ENCODE results near the gene ASAP2.

Gene ASAP2

DNA sequence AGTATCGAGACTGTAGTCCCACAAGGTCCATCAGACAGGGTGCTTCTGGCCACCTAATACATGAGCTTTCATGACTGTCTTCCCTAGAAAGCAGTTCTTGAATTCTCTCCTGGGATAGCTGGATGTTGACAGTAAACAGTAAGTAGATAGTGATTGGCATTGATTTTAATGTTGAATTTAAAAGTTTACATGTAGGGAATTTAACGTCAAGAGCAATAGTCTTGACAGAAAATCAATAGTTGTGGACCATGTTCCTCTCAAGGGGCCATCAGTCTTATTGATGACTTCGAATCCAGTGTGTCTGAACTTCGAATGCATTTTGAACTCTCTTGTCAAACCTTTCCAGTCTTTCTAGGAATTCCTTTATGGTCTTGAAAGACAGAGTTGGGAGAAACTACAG lies 152.9 kb downstream of the ASAP2 start:
- DNase-seq: no peak

DNA sequence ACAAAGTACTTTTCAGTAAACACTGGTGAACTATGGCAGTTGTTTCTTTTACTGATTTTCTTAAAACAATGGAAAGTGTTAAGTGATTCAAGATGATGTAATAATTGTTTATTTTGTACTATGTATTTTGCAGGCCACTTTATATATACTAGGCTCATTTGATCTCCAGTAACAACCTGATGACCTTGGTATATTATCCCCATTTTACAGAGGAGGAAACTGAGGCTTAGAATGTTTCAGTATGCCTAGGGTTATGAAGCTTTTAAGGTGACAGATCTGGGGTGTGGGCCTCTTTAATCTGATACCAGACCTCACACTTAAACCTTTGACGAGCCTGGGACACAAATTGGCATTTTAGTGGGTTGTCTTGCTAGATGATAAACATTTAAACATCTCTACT lies 153.5 kb downstream of the ASAP2 start:
- no peak for DNase-seq

DNA sequence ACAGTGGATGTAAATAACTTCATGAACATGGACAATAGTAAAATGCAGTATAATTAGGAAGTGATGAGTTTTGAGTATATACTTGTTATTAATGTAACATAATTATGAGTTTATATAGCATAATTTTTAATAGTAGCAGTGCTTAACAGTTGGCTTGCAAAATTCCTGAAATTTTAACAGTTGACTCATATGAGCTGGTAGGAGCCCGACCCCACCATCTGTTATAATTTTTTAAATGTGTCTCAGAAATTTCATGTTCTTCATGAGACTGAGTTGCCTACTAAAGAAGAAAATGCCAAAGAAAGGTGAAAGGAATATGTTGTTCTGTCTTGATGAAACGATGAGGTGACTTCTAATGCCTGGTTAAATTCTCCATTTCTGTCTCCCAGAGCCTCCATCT lies 154.1 kb downstream of the ASAP2 start:
- no peak for DNase-seq

DNA sequence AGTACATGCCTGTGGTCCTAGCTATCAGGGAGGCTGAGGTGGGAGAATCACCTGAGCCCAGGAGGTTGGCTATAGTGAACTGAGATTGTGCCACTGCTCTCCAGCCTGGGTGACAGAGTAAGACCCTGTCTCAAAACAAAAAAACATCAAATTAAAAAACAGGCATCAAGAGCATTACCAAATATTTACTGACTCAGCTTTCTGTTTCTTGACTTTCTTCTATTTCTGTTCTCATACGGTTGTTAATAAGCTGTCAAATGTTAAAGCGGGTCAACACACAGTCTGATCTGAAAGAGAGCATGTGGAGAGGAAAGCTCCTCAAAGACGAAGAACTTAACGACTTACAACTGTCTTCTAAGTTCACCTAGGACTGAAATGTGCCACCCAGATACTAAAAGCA lies 157.8 kb downstream of the ASAP2 start:
- DNase-seq: no peak

DNA sequence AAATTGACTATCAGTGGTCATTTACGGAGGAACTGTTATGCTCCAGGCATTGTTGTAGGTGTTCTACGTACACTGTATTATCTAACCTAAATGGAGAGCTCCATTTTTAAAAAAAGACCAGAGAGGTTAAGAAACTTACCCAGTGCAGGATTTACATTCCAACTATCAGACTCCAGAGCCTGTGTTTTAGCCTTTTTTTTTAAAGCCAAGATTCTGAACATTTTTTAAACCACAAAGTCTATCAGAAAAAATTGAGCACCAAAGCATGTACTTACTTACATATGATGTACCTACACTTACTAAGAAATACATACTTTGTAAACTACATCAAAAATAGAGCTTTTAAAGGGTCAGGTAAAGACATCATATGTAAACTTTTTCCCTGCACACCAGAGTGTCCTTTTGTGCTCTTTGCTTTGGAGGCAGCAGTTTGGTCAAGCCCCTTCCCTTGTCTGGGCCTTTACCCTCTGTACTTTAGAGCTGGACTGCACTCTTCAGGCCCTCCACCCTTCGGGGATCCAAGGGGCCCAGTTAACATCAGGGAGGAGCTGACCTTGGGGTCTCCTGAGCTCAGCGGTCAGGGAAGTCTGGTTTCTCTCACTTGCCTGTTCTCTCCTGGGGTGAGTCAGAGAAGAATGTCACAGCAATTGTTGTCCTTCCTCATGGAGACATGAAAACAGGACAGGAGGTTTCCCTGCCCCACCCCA lies 158.3 kb downstream of the ASAP2 start:
- no peak for DNase-seq

DNA sequence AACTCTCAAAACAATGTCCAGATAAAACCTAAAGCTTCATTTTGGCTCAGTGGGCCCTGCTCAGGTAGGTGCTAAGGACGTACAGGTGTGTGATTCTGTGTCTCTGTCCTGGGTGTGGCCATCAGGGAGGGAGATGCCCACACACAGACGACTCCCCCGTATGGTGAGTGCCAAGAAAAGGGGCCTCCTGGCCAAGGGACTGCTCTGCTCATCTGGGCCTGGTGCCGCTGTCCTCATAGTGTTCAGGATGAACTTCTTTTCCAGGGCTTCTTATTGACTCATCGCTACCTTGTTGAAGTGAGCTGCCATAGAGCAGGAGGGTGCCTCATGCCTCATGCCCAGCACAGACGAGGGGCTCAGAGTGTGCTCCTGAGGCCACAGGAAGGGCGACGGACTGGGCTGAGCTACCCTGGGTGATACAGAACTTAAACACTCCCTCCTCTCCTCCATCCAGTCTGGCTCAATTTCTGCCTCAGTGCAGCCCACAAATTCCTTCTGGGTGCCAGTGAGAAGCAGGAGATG lies 158.9 kb downstream of the ASAP2 start:
- no peak for DNase-seq

GRCh38 chr2:9366026-9366425 lies 159.4 kb downstream of the ASAP2 start:
- DNase-seq: no peak

DNA sequence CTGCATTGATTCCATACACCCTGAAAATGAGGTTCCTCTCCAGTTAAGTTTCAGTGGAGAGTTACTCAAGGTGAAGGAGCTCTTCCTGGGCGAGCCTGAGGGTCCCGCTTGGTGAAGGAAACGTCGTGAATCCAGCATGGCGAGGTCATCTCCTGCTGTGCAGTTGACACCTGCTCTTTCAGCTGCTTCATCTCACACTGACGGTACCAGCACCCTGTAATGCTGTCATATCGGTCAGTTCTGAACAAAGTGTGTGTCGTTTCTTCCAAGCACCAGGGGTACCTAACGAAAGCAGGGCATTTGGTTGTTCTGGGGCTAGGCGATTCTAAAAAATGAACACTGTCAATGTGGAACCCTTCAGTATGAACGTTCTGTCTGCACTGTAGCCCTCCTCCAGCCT lies 164.1 kb downstream of the ASAP2 start:
- DNase-seq: no peak

GRCh38 chr2:9373047-9373446 lies 166.4 kb downstream of the ASAP2 start:
- no peak for DNase-seq

GRCh38 chr2:9373476-9373875 lies 166.9 kb downstream of the ASAP2 start:
- no peak for DNase-seq

GRCh38 chr2:9374071-9374730 lies 167.6 kb downstream of the ASAP2 start:
- DNase-seq: no peak

- no peak for DNase-seq
Measured at GRCh38 chr2:9375857-9376428, 169.3 kb downstream of the ASAP2 start.

GRCh38 chr2:9377461-9378097 lies 171.0 kb downstream of the ASAP2 start:
- no peak for DNase-seq

DNA sequence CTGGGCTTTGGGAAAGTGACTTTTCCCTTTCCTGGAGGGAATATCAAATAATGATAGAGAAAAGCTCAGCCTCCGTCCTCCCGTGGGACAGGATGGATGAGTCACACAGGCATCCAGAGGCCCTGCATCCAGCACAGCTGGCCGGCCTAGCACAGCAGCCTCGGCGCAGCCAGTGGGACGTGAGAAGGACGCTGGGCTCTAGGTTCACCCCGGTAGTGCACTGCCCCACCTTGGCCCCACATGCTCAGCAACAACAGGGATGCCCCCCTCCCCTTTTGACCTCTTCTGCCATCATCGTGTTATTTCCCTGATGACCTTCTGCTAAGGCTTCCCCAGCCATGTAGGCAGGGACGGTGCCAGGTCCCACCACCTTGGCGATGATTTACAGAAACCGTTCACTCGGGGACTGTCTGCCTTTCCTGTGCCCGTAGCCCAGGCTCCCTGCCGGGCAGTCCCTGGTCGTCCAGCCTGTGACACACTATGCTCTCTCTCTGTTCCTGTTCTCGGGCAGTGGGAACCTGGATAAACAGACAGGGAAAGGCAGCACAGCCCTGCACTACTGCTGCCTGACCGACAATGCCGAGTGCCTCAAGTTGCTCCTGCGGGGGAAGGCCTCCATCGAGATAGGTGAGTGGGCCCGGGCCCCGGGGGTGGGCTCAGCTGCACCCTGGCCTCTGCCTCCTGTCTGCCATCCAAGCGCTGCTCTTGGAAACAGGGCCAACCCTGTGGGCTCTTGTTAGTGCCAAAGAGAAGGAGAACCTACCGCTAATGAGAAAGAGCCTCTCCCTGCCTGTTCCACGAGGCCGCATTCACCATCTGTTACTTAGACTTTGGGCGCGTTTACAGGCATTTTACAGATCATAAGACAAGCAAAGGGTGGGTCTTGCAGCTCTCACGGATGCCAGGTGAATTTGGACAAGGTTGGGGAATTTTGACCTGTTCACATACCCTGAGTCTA lies 172.1 kb downstream of the ASAP2 start:
- DNase-seq: no peak

- DNase-seq: no peak
Measured at GRCh38 chr2:9379391-9379755, 172.8 kb downstream of the ASAP2 start.

DNA sequence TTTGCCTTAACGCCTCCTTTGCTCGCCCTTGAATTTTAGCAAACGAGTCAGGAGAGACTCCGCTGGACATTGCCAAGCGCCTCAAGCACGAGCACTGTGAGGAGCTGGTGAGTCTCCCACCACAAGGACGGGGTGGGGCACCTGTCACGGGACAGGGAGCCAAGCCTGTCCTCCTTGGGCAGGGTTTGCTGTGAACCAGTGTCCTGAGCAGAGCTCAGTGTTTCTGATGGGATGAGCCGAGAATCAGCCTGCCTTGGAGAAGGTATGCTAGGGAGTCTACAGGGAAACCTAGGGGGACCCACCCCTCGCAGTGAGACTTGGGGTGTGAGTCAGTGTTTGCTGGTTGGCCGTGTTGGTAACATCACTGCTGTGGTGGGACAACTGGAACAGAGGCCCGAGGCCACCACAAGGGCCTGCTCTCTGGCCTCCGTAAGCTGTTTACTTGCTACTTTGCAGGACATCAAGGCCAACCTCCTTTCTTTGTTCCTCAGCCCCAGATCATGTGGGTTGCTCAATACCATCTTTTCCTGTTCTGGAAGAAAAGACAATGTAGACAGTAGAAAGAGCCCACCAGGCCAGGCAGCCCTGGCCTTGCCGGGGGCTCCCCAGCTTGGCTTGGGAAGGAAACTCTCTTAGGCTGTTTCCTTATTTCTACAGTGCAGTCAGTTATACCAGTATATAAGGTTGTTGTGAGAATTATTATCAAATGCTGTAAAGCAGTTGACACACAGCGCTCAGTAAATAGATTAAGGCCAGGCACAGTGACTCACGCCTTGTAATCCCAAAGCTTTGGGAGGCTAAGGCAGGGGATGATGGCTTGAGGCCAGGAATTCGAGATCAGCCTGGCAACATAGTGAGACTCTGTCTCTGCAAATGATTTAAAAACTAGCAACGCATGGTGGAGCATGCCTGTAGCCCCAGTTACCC lies 174.4 kb downstream of the ASAP2 start:
- DNase-seq: no peak

DNA sequence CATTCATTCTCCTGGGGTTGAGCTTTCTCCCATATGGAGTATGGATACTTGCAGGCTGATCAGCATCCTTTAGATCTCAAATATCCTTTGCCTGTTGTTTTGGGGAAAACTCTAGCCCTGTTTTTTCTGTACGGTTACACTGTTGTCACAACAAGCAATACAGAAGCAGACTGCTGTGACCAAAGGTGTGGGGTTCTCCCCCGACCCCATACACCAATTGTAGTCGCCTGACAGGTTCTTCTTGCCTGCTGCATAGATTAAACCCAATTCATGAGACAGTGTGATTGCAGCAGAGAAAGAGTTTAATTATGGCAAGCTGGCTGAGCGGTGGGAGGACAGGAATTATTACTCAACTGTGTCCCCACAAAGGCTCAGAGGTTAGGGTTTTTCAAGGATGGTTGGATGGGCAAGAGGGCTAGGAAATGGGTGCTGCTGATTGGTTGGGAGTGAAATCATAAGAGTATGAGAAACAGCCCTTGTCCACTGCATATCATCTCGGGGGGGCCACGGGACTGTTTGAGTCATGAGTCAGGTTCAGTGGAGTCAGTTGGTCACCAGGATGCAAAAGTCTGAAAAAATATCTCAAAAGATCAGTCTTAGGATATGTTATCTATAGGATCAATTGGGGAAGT lies 176.1 kb downstream of the ASAP2 start:
- DNase-seq: no peak

GRCh38 chr2:9384521-9384920 lies 177.9 kb downstream of the ASAP2 start:
- DNase-seq: no peak

- DNase-seq: no peak
Measured at GRCh38 chr2:9385841-9386240, 179.2 kb downstream of the ASAP2 start.

DNA sequence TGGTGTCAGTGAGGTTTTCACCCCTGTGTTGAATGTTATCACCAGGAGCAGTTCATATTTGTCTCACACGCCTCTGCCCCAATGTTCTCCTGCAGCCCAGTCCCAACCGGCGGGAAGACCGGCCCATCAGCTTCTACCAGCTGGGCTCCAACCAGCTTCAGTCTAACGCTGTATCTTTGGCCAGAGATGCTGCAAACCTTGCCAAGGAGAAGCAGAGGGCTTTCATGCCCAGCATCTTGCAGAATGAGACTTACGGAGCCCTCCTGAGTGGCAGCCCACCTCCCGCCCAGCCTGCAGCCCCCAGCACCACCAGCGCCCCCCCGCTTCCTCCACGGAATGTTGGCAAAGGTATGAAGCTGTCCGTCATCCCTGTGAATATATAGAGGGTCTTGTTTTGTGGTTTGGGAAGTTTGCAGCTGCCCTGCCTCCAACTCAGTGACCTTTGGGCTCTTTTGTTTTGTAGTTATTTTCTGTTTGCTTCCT lies 181.6 kb downstream of the ASAP2 start:
- DNase-seq: no peak
